H1 (cell line): ENCODE results near the gene SPAG16. TPM values are rescaled to one million over a fixed set of nuclear protein-coding genes. Genes with fewer than 3 reads are reported as not detected.

Experiments
- CTCF ChIA-PET: fragments of 300-600 bp; sonication (Branson Sonifier 250); formaldehyde crosslinking; loops from one replicate; lab custom pipeline; 2021; ENCODE audit not compliant: partially characterized antibody; lab: Charles Lee
- POLR2A ChIA-PET: fragments of 300-600 bp; sonication (Branson Sonifier 250); formaldehyde crosslinking; loops from one replicate; lab custom pipeline; 2021; ENCODE audit warnings: inconsistent platforms; ENCODE audit not compliant: partially characterized antibody; lab: Charles Lee
- DNase-seq, 2 experiments: peaks; one replicate each; pipeline versions ENCODE4 v3.0.0 to v3.0.0-alpha.2; 2010 to 2022; ENCODE audit warnings: low spot score in 2 of 2, low read depth in 1 of 2, mixed read lengths in 1 of 2
- FAIRE-seq: peaks from 2 replicates; lab custom pipeline; 2011; peaks lifted over from hg19 to GRCh38; lab: Jason Lieb, UNC
- H2AFZ ChIP-seq: 2 replicates; pipeline ENCODE4 v1.8.1; 2012; ENCODE audit warnings: low read length, inconsistent platforms
- H2AK5ac ChIP-seq: 2 replicates; pipeline ENCODE4 v1.6.1; 2013; ENCODE audit warnings: low read depth, low read length
- H2BK120ac ChIP-seq: replicated peaks from 2 replicates; pipeline ENCODE3; 2013; ENCODE audit warnings: low read depth, low read length, inconsistent platforms
- H2BK12ac ChIP-seq: 2 replicates; pipeline ENCODE4 v1.6.1; 2013; ENCODE audit warnings: low read depth, low read length
- H2BK15ac ChIP-seq: 2 replicates; pipeline ENCODE4 v1.6.1; 2013; ENCODE audit warnings: low read length
- H2BK20ac ChIP-seq: 2 replicates; pipeline ENCODE4 v1.6.1; 2013; ENCODE audit warnings: low read length
- H2BK5ac ChIP-seq: 2 replicates; pipeline ENCODE4 v1.6.1; 2013; ENCODE audit warnings: low read depth, low read length
- H3K14ac ChIP-seq: 2 replicates; pipeline ENCODE4 v1.6.1; 2013; ENCODE audit warnings: inconsistent platforms; ENCODE audit not compliant: insufficient read length
- H3K18ac ChIP-seq: 2 replicates; pipeline ENCODE4 v1.6.1; 2013; ENCODE audit warnings: low read length; ENCODE audit errors: extremely low read depth
- H3K23ac ChIP-seq: 2 replicates; pipeline ENCODE4 v1.6.1; 2013; ENCODE audit warnings: inconsistent platforms; ENCODE audit not compliant: insufficient read length
- H3K23me2 ChIP-seq: 2 replicates; pipeline ENCODE4 v1.6.1; 2013; ENCODE audit warnings: low read depth, low read length
- H3K27ac ChIP-seq: 2 replicates; pipeline ENCODE4 v1.6.1; 2011; ENCODE audit warnings: low read depth, low read length, inconsistent platforms
- H3K27me3 ChIP-seq, 4 experiments: replicated peaks in 1 of 4; 1 replicate in 1 of 4; 2 replicates in 3 of 4; pipeline versions ENCODE4 v1.6.1 to v1.8.1; 2011 to 2013; ENCODE audit warnings: low read length in 3 of 4, mild to moderate bottlenecking in 3 of 4, inconsistent platforms in 2 of 4, mixed read lengths in 2 of 4, moderate library complexity in 1 of 4; ENCODE audit not compliant: control insufficient read depth in 3 of 4, insufficient read depth in 3 of 4; ENCODE audit errors: extremely low read depth in 1 of 4
- H3K36me3 ChIP-seq, 4 experiments: 2 replicates each; pipeline versions ENCODE4 v1.6.1 to v1.8.1; 2011 to 2013; ENCODE audit warnings: mild to moderate bottlenecking in 4 of 4, low read length in 3 of 4, moderate library complexity in 2 of 4, control low read depth in 1 of 4, inconsistent platforms in 1 of 4; ENCODE audit not compliant: insufficient read depth in 4 of 4, control insufficient read depth in 2 of 4
- H3K4ac ChIP-seq: replicated peaks from 2 replicates; pipeline ENCODE3; 2013; ENCODE audit warnings: low read length, low read depth, mixed read lengths, inconsistent platforms; ENCODE audit not compliant: insufficient read length
- H3K4me1 ChIP-seq, 4 experiments: replicated peaks in 1 of 4; 1 replicate in 1 of 4; 2 replicates in 3 of 4; pipeline versions ENCODE4 v1.6.1 to v1.8.1; 2011 to 2013; ENCODE audit warnings: low read length in 3 of 4, inconsistent platforms in 2 of 4, mixed read lengths in 1 of 4; ENCODE audit not compliant: insufficient read depth in 4 of 4, control insufficient read depth in 3 of 4
- H3K4me2 ChIP-seq, 2 experiments: 2 replicates each; pipeline versions ENCODE4 v1.6.1 to v1.8.1; 2011 to 2013; ENCODE audit warnings: low read depth in 2 of 2, low read length in 2 of 2, control low read depth in 1 of 2, inconsistent platforms in 1 of 2, mild to moderate bottlenecking in 1 of 2; ENCODE audit not compliant: insufficient read depth in 1 of 2
- H3K4me3 ChIP-seq, 4 experiments: fragments of 200-600, 300-600 bp in 1 of 4; sonication (generic), shearing (Covaris generic), sonication (Bioruptor Twin) in 1 of 4; 2 replicates each; pipeline versions ENCODE4 v1.5.1 to v1.8.1; 2011 to 2016; ENCODE audit warnings: low read length in 4 of 4, low read depth in 3 of 4, control low read depth in 2 of 4, inconsistent platforms in 2 of 4, mild to moderate bottlenecking in 2 of 4, mixed read lengths in 1 of 4, moderate library complexity in 1 of 4; ENCODE audit not compliant: insufficient read depth in 2 of 4; ENCODE audit errors: extremely low read depth in 1 of 4
- H3K56ac ChIP-seq: replicated peaks from 2 replicates; pipeline ENCODE3; 2013; ENCODE audit warnings: low read depth, mild to moderate bottlenecking, mixed read lengths, low read length, inconsistent platforms; ENCODE audit not compliant: insufficient read length
- H3K79me1 ChIP-seq: 2 replicates; pipeline ENCODE4 v1.6.1; 2013; ENCODE audit warnings: low read depth, low read length, control low read depth
- H3K79me2 ChIP-seq, 2 experiments: 2 replicates each; pipeline versions ENCODE4 v1.6.1 to v1.8.1; 2012 to 2013; ENCODE audit warnings: low read length in 2 of 2, mild to moderate bottlenecking in 2 of 2, inconsistent platforms in 1 of 2; ENCODE audit not compliant: insufficient read depth in 2 of 2, control insufficient read depth in 1 of 2
- H3K9ac ChIP-seq, 4 experiments: replicated peaks in 1 of 4; 1 replicate in 1 of 4; 2 replicates in 3 of 4; pipeline versions ENCODE4 v1.6.1 to v1.8.1; 2011 to 2013; ENCODE audit warnings: low read depth in 3 of 4, low read length in 3 of 4, control low read depth in 2 of 4, mild to moderate bottlenecking in 2 of 4, moderate library complexity in 2 of 4, inconsistent platforms in 1 of 4; ENCODE audit errors: extremely low read depth in 1 of 4
- H3K9me3 ChIP-seq, 2 experiments: 2 replicates each; pipeline versions ENCODE4 v1.6.1 to v1.8.1; 2012 to 2013; ENCODE audit warnings: mild to moderate bottlenecking in 2 of 2, moderate library complexity in 2 of 2, control low read depth in 1 of 2, inconsistent platforms in 1 of 2, low read depth in 1 of 2, low read length in 1 of 2, mixed read lengths in 1 of 2; ENCODE audit not compliant: insufficient read depth in 2 of 2
- H4K20me1 ChIP-seq, 2 experiments: replicated peaks in 1 of 2; 2 replicates each; pipeline versions ENCODE3 to v1.8.1; 2011 to 2013; ENCODE audit warnings: inconsistent platforms in 2 of 2, low read length in 2 of 2, mild to moderate bottlenecking in 1 of 2; ENCODE audit not compliant: insufficient read depth in 2 of 2, control insufficient read depth in 1 of 2
- H4K5ac ChIP-seq: 2 replicates; pipeline ENCODE4 v1.6.1; 2013; ENCODE audit warnings: low read length, low read depth, mixed read lengths, inconsistent platforms; ENCODE audit not compliant: insufficient read length
- H4K8ac ChIP-seq: 2 replicates; pipeline ENCODE4 v1.8.0; 2013; ENCODE audit warnings: mild to moderate bottlenecking, moderate library complexity, low read length, inconsistent platforms; ENCODE audit not compliant: insufficient read depth; ENCODE audit errors: extremely low read depth
- H4K91ac ChIP-seq: replicated peaks from 2 replicates; pipeline ENCODE3; 2013; ENCODE audit warnings: low read length, mixed read lengths, inconsistent platforms; ENCODE audit not compliant: insufficient read length
- BCL11A ChIP-seq, 2 experiments: IDR thresholded peaks; one replicate each; pipeline ENCODE4 v1.6.1; 2011; ENCODE audit warnings: low read depth in 2 of 2, low read length in 2 of 2, mild to moderate bottlenecking in 2 of 2
- CTBP2 ChIP-seq: IDR thresholded peaks from 2 replicates; pipeline ENCODE4 v1.7.0; 2011; ENCODE audit warnings: borderline replicate concordance, mild to moderate bottlenecking, moderate library complexity, mixed read lengths, low read length; ENCODE audit not compliant: insufficient read depth, insufficient read length
- EGR1 ChIP-seq: IDR thresholded peaks from 2 replicates; pipeline ENCODE4 v1.6.1; 2011; ENCODE audit warnings: low read depth, low read length, borderline replicate concordance
- HDAC2 ChIP-seq, 2 experiments: fragments of 300-600 bp in 1 of 2; sonication (generic) in 1 of 2; IDR thresholded peaks; 2 replicates each; pipeline ENCODE4 v1.6.1; 2011 to 2012; ENCODE audit warnings: low read depth in 2 of 2, low read length in 2 of 2, mild to moderate bottlenecking in 2 of 2, moderate library complexity in 2 of 2, borderline replicate concordance in 1 of 2, inconsistent platforms in 1 of 2
- HDAC6 ChIP-seq: IDR thresholded peaks from one replicate; pipeline ENCODE4 v1.7.1; 2012; ENCODE audit warnings: low read depth, mild to moderate bottlenecking, inconsistent platforms, low read length, moderate library complexity
- KDM1A ChIP-seq: fragments of 200-600, 300-600 bp; sonication (generic); IDR thresholded peaks from 2 replicates; pipeline ENCODE4 v1.7.1; 2016; ENCODE audit warnings: mild to moderate bottlenecking, low read length, borderline replicate concordance
- KDM4A ChIP-seq: IDR thresholded peaks from one replicate; pipeline ENCODE4 v1.7.1; 2012; ENCODE audit warnings: low read depth, mild to moderate bottlenecking, moderate library complexity, low read length, inconsistent platforms; ENCODE audit not compliant: severe bottlenecking
- NANOG ChIP-seq: IDR thresholded peaks from 2 replicates; pipeline ENCODE4 v1.6.1; 2011; ENCODE audit warnings: low read length, low read depth, mild to moderate bottlenecking, inconsistent platforms; ENCODE audit not compliant: insufficient read depth, poor library complexity, severe bottlenecking
- PHF8 ChIP-seq: fragments of 200-600 bp; sonication (generic); conservative IDR thresholded peaks from 2 replicates; pipeline ENCODE4 v1.7.1; 2012; ENCODE audit warnings: low read depth, mild to moderate bottlenecking, inconsistent platforms, low read length, moderate library complexity
- POU5F1 ChIP-seq: IDR thresholded peaks from 2 replicates; pipeline ENCODE4 v1.6.1; 2011; ENCODE audit warnings: low read depth, mild to moderate bottlenecking, low read length, moderate library complexity
- RFX5 ChIP-seq: IDR thresholded peaks from 2 replicates; pipeline ENCODE4 v1.6.1; 2011; ENCODE audit warnings: low read depth, low read length, improper control_type of control experiment, borderline replicate concordance
- SIRT6 ChIP-seq: IDR thresholded peaks from one replicate; pipeline ENCODE4 v1.7.1; 2012; ENCODE audit warnings: low read length, inconsistent platforms
- YY1 ChIP-seq: IDR thresholded peaks from 2 replicates; pipeline ENCODE4 v1.6.1; 2011; ENCODE audit warnings: low read depth, mild to moderate bottlenecking, low read length
- WGBS, 2 experiments: shearing (Covaris generic) in 1 of 2; methylation state at CpG; one replicate each; pipeline versions ENCODE4 v1.1.6 to v1.1.7; 2013 to 2015; ENCODE audit warnings: low lambda C conversion rate in 2 of 2, mixed read lengths in 2 of 2, inconsistent platforms in 1 of 2, low coverage in 1 of 2, missing lambda C conversion rate in 1 of 2; ENCODE audit not compliant: insufficient replicate concordance in 2 of 2, insufficient coverage in 1 of 2, insufficient read length in 1 of 2; ENCODE audit errors: extremely low coverage in 1 of 2, missing lambda C conversion rate in 1 of 2; 5-methylcytosine and 5-hydroxymethylcytosine counted together
- polyA plus RNA-seq, 7 experiments: library from polyadenylated mRNA; depleted of rRNA in 3 of 7; stranded (reverse) in 5 of 7; unstranded in 2 of 7; fragments of >200 nt in 5 of 7; fragments of 200-250 nt in 2 of 7; gene quantifications; 1 replicate in 5 of 7; 2 replicates in 1 of 7; 4 replicates in 1 of 7; pipeline versions ENCODE4 v1.2.1 to v1.2.3, GENCODE V29; 2011 to 2013; ENCODE audit warnings: missing spikeins in 2 of 7, mixed read lengths in 2 of 7
- total RNA-seq: library from RNA; stranded (reverse); fragmentation: NEBNext Ultra II Directional; extraction: Animal tissue kit (Norgen Biotek cat#: 25700); gene quantifications from 2 replicates; pipeline ENCODE4 v1.2.1, GENCODE V29; 2021
- TF ChIP-seq, protein P1 (sequence below): IDR thresholded peaks from 2 replicates; pipeline ENCODE4 v1.6.1; 2011; ENCODE audit warnings: low read depth, mild to moderate bottlenecking, low read length; ENCODE audit not compliant: insufficient read depth

SPAG16 gene
- total and polyA plus RNA-seq, 2 of the 8 experiments (the other 6 are each of a cell fraction or from before 2014, with no cell fraction given): 6.0 to 14.9 TPM

DNA sequence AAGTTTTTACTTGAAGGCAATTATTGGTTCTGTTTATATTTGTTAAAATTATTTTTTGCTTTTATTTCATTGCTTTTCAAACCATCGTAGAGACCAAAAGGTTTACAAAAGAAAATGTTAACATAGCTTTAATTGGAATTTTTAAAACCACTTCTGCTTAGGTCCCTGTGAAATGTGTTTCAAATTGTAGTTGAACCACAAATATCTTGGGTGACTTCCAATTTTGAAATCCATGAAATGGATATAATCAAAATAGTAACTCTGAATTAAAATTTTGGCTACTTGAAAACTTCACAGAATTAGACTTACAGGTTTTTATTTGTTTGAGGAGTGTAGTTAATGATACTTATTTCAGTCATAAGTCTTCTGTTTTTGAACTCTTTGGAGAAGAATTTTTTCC, 3.1 kb upstream of the SPAG16 start:
- WGBS, 2 experiments: 85% methylated on average over 1 of the region's 1 CpG; no CpG with 5 or more reads in 1 of the 2 experiments
- Histone ChIP-seq H3K4me3 (no peak overlapping the region), H3K23ac (no peak overlapping the region), H3K79me2 (no peaks in the 10 kb centered on the region), H2BK12ac (no peak overlapping the region), H3K4me1 (peaks cover 0 to 2% (median 0%) of the 10 kb centered on the region in 4 experiments; a peak in 1 of 7 replicates), H3K56ac (no peak overlapping the region), H3K79me1 (no peaks in the 10 kb centered on the region), H3K18ac (no peak overlapping the region), H3K27ac (no peak overlapping the region), H4K91ac (no peak overlapping the region), H3K23me2 (no peaks in the 10 kb centered on the region), H2BK15ac (no peak overlapping the region), H3K9ac (no peak overlapping the region), H3K4ac (no peak overlapping the region), H2AK5ac (no peak overlapping the region), H2BK5ac (no peak overlapping the region), H4K20me1 (no peaks in the 10 kb centered on the region), H4K8ac (no peak overlapping the region), H2BK20ac (no peak overlapping the region), H4K5ac (no peak overlapping the region), H3K27me3 (no peaks in the 10 kb centered on the region), H3K14ac (no peak overlapping the region), H2AFZ (no peak overlapping the region), H3K36me3 (no peaks in the 10 kb centered on the region), H3K9me3 (peaks cover 0 to 4% of the 10 kb centered on the region in 2 experiments; a peak in 1 of 4 replicates), H2BK120ac (no peak overlapping the region), H3K4me2 (no peak overlapping the region)
- ChIA-PET POLR2A (no interaction called here), CTCF (no interaction called here)
- DNase-seq (no peak), FAIRE-seq (no peak)
- TF ChIP-seq NANOG: no peak
- TF ChIP-seq SIRT6: no peak
- TF ChIP-seq YY1: no peak
- TF ChIP-seq EGR1: no peak
- TF ChIP-seq KDM4A: no peak
- TF ChIP-seq RFX5: no peak
- TF ChIP-seq HDAC2 (IDR thresholded peaks at IDR 0.05; ENCODE audit: borderline replicate concordance in 1 of 2, low read depth in 2 of 2, low read length in 2 of 2): no peak
- no peak for TF ChIP-seq PHF8
- no peak for TF ChIP-seq CTBP2
- TF ChIP-seq KDM1A: no peak
- no peak for TF ChIP-seq POU5F1
- TF ChIP-seq BCL11A (IDR thresholded peaks at IDR 0.05; ENCODE audit: low read depth in 2 of 2, low read length in 2 of 2): no peak
- TF ChIP-seq, protein P1, sequence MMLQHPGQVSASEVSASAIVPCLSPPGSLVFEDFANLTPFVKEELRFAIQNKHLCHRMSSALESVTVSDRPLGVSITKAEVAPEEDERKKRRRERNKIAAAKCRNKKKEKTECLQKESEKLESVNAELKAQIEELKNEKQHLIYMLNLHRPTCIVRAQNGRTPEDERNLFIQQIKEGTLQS: no peak
- no peak for TF ChIP-seq HDAC6
